HG03457 (cell line): Measurements from ENCODE around the gene ALG9.
"Not testable (repeated sequence)": the region's sequence is repeated elsewhere in the genome, so short reads cannot be mapped to it uniquely, and the experiment has no call there.

Experiments
- ATAC-seq: cut with Tn5 transposase; IDR thresholded peaks from one replicate; pipeline ENCODE4 v1.9.1; 2021; ENCODE audit warnings: moderate number of reproducible peaks; ENCODE audit not compliant: unreplicated experiment

ALG9 gene

GRCh38 chr11:111870886-111871692, at the start of gene ALG9:
Gene ALG9 (minus strand): TSS chr11:111871581. CDS start chr11:111871482, 99 bp downstream.
- ATAC-seq: peak; percentile 71

GRCh38 chr11:111920908-111921307, 49.5 kb upstream of the ALG9 start:
- no peak for ATAC-seq

GRCh38 chr11:111918390-111919256, 47.2 kb upstream of the ALG9 start, which contains the start of gene C11orf52:
Gene C11orf52 (plus strand): TSS chr11:111918913. CDS start chr11:111918973, 60 bp downstream.
- no peak for ATAC-seq

GRCh38 chr11:111917788-111918187, 46.4 kb upstream of the ALG9 start:
- no peak for ATAC-seq

- no peak for ATAC-seq
Observed at GRCh38 chr11:111917312-111917711, 45.9 kb upstream of the ALG9 start.

- no peak for ATAC-seq
Observed at GRCh38 chr11:111916768-111917167, 45.4 kb upstream of the ALG9 start.

- ATAC-seq: no peak
Observed at GRCh38 chr11:111913997-111914396, 42.6 kb upstream of the ALG9 start.

GRCh38 chr11:111913031-111913861, 41.9 kb upstream of the ALG9 start:
- ATAC-seq: no peak

- ATAC-seq: no peak
Observed at GRCh38 chr11:111912535-111912934, 41.2 kb upstream of the ALG9 start, which contains the start of gene HSPB2. Gene HSPB2 (plus strand): TSS chr11:111912734. CDS start chr11:111912830, 96 bp downstream.

GRCh38 chr11:111911563-111912401, 40.4 kb upstream of the ALG9 start, which contains the start of gene CRYAB:
Gene CRYAB (minus strand): TSS chr11:111911770. CDS start chr11:111911724, 46 bp downstream.
- no peak for ATAC-seq

- no peak for ATAC-seq
Observed at GRCh38 chr11:111910676-111911562, 39.5 kb upstream of the ALG9 start.

GRCh38 chr11:111909378-111909777, 38.0 kb upstream of the ALG9 start:
- no peak for ATAC-seq

- ATAC-seq: no peak
Observed at GRCh38 chr11:111908639-111909305, 37.4 kb upstream of the ALG9 start.

GRCh38 chr11:111906680-111907079, 35.3 kb upstream of the ALG9 start:
- no peak for ATAC-seq

- ATAC-seq: no peak
Observed at GRCh38 chr11:111905411-111905810, 34.0 kb upstream of the ALG9 start.

GRCh38 chr11:111886844-111887243, 15.5 kb upstream of the ALG9 start:
- ATAC-seq: no peak

GRCh38 chr11:111886032-111886431, 14.7 kb upstream of the ALG9 start:
- no peak for ATAC-seq

- ATAC-seq: not testable (repeated sequence)
Observed at GRCh38 chr11:111885053-111885452, 13.7 kb upstream of the ALG9 start.
